ENCODE results near the gene NEXN. TPM values are rescaled to one million over a fixed set of nuclear protein-coding genes. Genes with fewer than 3 reads are reported as not detected.

NEXN gene
- total RNA-seq, 1 donor from 2014 or later, result 26.4 TPM

DNA sequence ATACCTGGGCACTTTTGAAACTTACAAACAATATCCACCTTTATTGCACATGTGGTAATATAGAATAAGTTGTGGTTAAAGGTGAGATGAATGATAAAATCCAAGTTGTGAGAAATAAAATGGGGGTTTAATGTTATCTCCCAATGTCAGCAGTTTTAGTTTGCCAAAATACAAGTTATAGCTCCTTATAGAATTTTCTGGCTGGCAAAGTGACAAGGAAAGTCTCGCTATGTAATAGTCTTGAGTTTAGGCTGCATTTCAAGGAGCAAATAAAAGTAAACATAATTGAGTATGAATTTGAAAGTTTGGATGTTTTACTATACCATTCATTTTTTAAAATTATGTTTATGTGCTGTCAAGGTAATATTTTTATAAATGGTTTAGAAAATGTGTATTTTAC, 15.0 kb upstream of the NEXN start:
- Histone ChIP-seq H3K4me3 (no peak overlapping the region), H3K27me3 (no peaks in the 10 kb centered on the region), H3K27ac (no peak overlapping the region), H3K4me1 (no peaks in the 10 kb centered on the region), H3K9me3 (no peaks in the 10 kb centered on the region), H3K36me3 (peaks cover 12% of the 10 kb centered on the region)
- ATAC-seq, result no peak
- no peak for DNase-seq
- intact Hi-C loops (cut with DNase I), result no loop called here
- TF ChIP-seq, protein P1, sequence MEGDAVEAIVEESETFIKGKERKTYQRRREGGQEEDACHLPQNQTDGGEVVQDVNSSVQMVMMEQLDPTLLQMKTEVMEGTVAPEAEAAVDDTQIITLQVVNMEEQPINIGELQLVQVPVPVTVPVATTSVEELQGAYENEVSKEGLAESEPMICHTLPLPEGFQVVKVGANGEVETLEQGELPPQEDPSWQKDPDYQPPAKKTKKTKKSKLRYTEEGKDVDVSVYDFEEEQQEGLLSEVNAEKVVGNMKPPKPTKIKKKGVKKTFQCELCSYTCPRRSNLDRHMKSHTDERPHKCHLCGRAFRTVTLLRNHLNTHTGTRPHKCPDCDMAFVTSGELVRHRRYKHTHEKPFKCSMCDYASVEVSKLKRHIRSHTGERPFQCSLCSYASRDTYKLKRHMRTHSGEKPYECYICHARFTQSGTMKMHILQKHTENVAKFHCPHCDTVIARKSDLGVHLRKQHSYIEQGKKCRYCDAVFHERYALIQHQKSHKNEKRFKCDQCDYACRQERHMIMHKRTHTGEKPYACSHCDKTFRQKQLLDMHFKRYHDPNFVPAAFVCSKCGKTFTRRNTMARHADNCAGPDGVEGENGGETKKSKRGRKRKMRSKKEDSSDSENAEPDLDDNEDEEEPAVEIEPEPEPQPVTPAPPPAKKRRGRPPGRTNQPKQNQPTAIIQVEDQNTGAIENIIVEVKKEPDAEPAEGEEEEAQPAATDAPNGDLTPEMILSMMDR (IDR thresholded peaks at IDR 0.05), result no peak

GRCh38 chr1:77874804-77875445, 13.5 kb upstream of the NEXN start:
- H3K9me3 ChIP-seq, result no peaks in the 10 kb centered on the region
- TF ChIP-seq, protein P1 (IDR thresholded peaks at IDR 0.05), result no peak
- H3K27me3 ChIP-seq, result no peaks in the 10 kb centered on the region
- no peaks in the 10 kb centered on the region for H3K4me1 ChIP-seq
- intact Hi-C loops (cut with DNase I), result no loop called here
- no peak overlapping the region for H3K4me3 ChIP-seq
- no peak overlapping the region for H3K27ac ChIP-seq
- DNase-seq (no peak), ATAC-seq (no peak)
- peaks cover 9% of the 10 kb centered on the region for H3K36me3 ChIP-seq

DNA sequence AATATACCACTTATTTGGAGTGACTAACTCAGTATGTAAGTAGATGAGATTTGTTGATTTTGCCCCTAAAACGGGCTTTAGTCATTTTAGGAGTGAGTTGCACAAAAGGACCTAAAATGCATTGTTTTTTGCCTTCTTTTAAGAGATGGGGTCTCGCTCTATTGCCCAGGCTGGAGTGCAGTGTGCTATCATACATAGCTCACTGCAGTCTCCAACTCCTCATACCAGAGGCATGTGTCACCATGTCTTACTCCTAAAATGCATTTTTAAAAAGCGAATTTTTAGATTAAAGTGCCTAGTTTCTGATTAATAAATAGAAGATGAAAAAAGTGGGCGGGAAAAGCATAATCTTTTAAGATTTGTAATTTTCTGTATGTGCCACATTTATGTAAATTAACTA, 11.5 kb upstream of the NEXN start:
- H3K4me1 ChIP-seq, result no peaks in the 10 kb centered on the region
- TF ChIP-seq, protein P1 (IDR thresholded peaks at IDR 0.05), result no peak
- peaks cover 9% of the 10 kb centered on the region for H3K36me3 ChIP-seq
- H3K27ac ChIP-seq, result no peak overlapping the region
- H3K27me3 ChIP-seq, result no peaks in the 10 kb centered on the region
- H3K9me3 ChIP-seq, result no peaks in the 10 kb centered on the region
- no peak for ATAC-seq
- no peak for DNase-seq
- intact Hi-C loops (cut with DNase I), result no loop called here
- H3K4me3 ChIP-seq, result no peak overlapping the region

GRCh38 chr1:77881061-77881460, 7.4 kb upstream of the NEXN start:
- Histone ChIP-seq H3K27me3 (no peaks in the 10 kb centered on the region), H3K4me1 (no peaks in the 10 kb centered on the region), H3K4me3 (no peak overlapping the region), H3K27ac (no peak overlapping the region), H3K9me3 (no peaks in the 10 kb centered on the region), H3K36me3 (no peaks in the 10 kb centered on the region)
- DNase-seq, result no peak
- intact Hi-C loops (cut with DNase I), result no loop called here
- ATAC-seq, result no peak
- TF ChIP-seq, protein P1 (IDR thresholded peaks at IDR 0.05), result no peak

- no peaks in the 10 kb centered on the region for H3K9me3 ChIP-seq
- no peak overlapping the region for H3K4me3 ChIP-seq
- DNase-seq (no peak), ATAC-seq (no peak)
- no peaks in the 10 kb centered on the region for H3K36me3 ChIP-seq
- intact Hi-C loops (cut with DNase I), result no loop called here
- no peaks in the 10 kb centered on the region for H3K27me3 ChIP-seq
- H3K4me1 ChIP-seq, result no peaks in the 10 kb centered on the region
- TF ChIP-seq, protein P1 (IDR thresholded peaks at IDR 0.05), result no peak
- H3K27ac ChIP-seq, result no peak overlapping the region
These were observed 6.0 kb upstream of the NEXN start for GRCh38 chr1:77882411-77882810.
